AG04449 (cell line): Measurements from ENCODE around the gene RNF135.
"Not testable (repeated sequence)": the region's sequence is repeated elsewhere in the genome, so short reads cannot be mapped to it uniquely, and the experiment has no call there.

Experiments
- CTCF ChIA-PET: fragments of 350-600 bp; formaldehyde crosslinking; extraction: SDS; loops from one replicate; lab custom pipeline; 2021; ENCODE audit warnings: antibody characterized with exemption; lab: Yijun Ruan, JAX
- POLR2A ChIA-PET: fragments of 400-600, 350-600 bp; formaldehyde crosslinking; extraction: SDS; loops from one replicate; lab custom pipeline; 2020; ENCODE audit warnings: antibody characterized with exemption, inconsistent platforms; lab: Yijun Ruan, JAX
- DNase-seq: peaks from one replicate; pipeline ENCODE4 v3.0.0-alpha.2; 2010; ENCODE audit warnings: low read depth, low spot score
- H3K4me3 ChIP-seq: 2 replicates; pipeline ENCODE4 v1.5.1; 2011; ENCODE audit warnings: low read depth, mild to moderate bottlenecking, control low read depth, low read length
- CTCF ChIP-seq: IDR thresholded peaks from one replicate; pipeline ENCODE4 v1.5.1; 2011; ENCODE audit warnings: mild to moderate bottlenecking, moderate library complexity, low read length, control low read depth, inconsistent platforms; ENCODE audit not compliant: insufficient read depth; ENCODE audit errors: missing control alignments

The RNF135 gene

GRCh38 chr17:31019004-31019403, 48.2 kb downstream of the RNF135 start:
- no peak for TF ChIP-seq CTCF
- CTCF ChIA-PET, result interaction anchor here (0.9 to 4.4 kb wide), 2 partner anchors 11 to 197 kb away, joined by 3 to 25 read pairs; no protein-coding TSS in a partner anchor
- POLR2A ChIA-PET, result no interaction called here
- no peak for DNase-seq
- H3K4me3 ChIP-seq, result no peak overlapping the region

GRCh38 chr17:31023171-31023570, 52.3 kb downstream of the RNF135 start:
- DNase-seq, H3K4me3 ChIP-seq, POLR2A ChIA-PET, CTCF ChIA-PET: not testable (repeated sequence)

- no peak for DNase-seq
- POLR2A ChIA-PET, result no interaction called here
- TF ChIP-seq CTCF, result no peak
- CTCF ChIA-PET, result no interaction called here
- H3K4me3 ChIP-seq, result no peak overlapping the region
Observed at GRCh38 chr17:31031841-31032240, 61.0 kb downstream of the RNF135 start.

GRCh38 chr17:31035611-31036010, 64.8 kb downstream of the RNF135 start:
- DNase-seq, POLR2A ChIA-PET, CTCF ChIA-PET: not testable (repeated sequence)

GRCh38 chr17:31040837-31041236, 70.0 kb downstream of the RNF135 start:
- CTCF ChIA-PET, DNase-seq, H3K4me3 ChIP-seq, POLR2A ChIA-PET: not testable (repeated sequence)

More at GRCh38 chr17:31035611-31036010, 64.8 kb downstream of the RNF135 start:
- H3K4me3 ChIP-seq, result not testable (repeated sequence)

- H3K4me3 ChIP-seq, DNase-seq, CTCF ChIA-PET, POLR2A ChIA-PET: not testable (repeated sequence)
Observed at GRCh38 chr17:31042378-31042777, 71.5 kb downstream of the RNF135 start.

- POLR2A ChIA-PET, DNase-seq, H3K4me3 ChIP-seq, CTCF ChIA-PET: not testable (repeated sequence)
Observed at GRCh38 chr17:31046856-31047425, 76.1 kb downstream of the RNF135 start.

GRCh38 chr17:31048142-31048541, 77.3 kb downstream of the RNF135 start:
- DNase-seq, result no peak
- POLR2A ChIA-PET, result no interaction called here
- CTCF ChIA-PET, result no interaction called here
- no peak overlapping the region for H3K4me3 ChIP-seq
- TF ChIP-seq CTCF, result no peak

- no peak for DNase-seq
- no peak for TF ChIP-seq CTCF
- CTCF ChIA-PET, result interaction anchor here (0.8 to 1.5 kb wide), 2 partner anchors 36 to 168 kb away, joined by 3 read pairs; no protein-coding TSS in a partner anchor
- POLR2A ChIA-PET, result no interaction called here
- no peak overlapping the region for H3K4me3 ChIP-seq
Observed at GRCh38 chr17:31048780-31049179, 77.9 kb downstream of the RNF135 start.
